GM21360 (cell line): ENCODE data around the gene FGGY.
"Not testable (repeated sequence)": the region's sequence is repeated elsewhere in the genome, so short reads cannot be mapped to it uniquely, and the experiment has no call there.

Experiments used
- ATAC-seq: cut with Tn5 transposase; IDR thresholded peaks from one replicate; pipeline ENCODE4 v1.9.1; 2021; ENCODE audit warnings: mild to moderate bottlenecking, moderate library complexity; ENCODE audit not compliant: unreplicated experiment

Gene FGGY

DNA sequence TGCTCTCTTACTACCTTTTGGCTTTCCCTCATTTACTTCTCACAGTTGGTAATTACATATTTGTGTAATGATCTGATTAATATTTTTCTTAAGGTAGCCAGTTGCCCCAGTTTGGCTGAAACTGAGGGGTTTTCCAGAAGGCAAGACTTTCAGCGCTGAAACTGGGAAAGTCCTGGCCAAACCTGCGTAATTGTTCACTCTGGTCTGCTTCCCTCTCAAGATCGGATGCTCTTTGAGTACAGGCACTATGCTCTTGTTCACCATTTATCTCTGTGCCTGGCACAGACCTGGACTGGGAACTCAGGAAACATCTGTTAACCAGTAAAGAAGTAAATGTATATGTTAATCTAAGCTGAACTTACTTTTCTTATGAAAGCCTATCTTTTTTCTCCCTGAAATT is 308.3 kb downstream of the FGGY start:
- no peak for ATAC-seq

DNA sequence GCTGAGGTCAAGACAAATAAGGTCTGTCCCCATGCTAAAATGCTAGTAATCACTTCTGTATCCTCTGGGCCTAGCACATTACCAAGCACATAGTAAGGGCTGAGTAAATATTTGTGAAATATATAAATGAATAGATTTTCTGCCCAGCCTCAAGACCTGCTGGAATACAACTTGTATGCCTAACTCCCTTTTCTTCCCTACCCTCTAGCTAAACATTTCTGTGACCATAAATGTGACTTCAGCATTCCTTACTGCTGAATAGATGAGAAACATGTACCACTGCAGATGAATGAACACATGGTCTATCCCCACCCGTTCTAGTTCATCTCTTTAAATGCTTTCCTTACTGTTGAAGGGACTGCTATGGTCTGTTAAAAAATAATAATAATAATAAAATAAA is 308.9 kb downstream of the FGGY start:
- ATAC-seq: no peak

DNA sequence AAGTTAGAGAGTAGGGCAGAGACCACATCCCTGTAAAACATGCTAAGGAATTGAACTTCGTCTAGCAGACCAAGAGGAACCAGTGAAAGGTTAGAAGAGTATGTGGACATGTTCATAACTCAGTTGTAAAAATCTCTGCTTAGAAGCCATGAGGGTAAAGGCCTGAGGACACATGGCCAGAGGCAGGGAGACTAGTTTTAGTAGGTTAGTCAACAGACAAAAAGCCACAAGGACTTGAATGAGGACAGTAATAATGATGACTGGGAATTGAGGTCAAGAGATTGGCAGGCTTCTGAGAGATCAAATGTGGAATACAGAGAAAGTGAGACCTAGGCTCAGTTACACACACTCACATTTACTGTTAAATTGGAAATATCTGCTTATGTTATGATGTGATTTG is 312.4 kb downstream of the FGGY start:
- no peak for ATAC-seq

- ATAC-seq: not testable (repeated sequence)
These were observed 313.6 kb downstream of the FGGY start for GRCh38 chr1:59610499-59610898.

GRCh38 chr1:59617434-59617833 is 320.5 kb downstream of the FGGY start:
- ATAC-seq: no peak

DNA sequence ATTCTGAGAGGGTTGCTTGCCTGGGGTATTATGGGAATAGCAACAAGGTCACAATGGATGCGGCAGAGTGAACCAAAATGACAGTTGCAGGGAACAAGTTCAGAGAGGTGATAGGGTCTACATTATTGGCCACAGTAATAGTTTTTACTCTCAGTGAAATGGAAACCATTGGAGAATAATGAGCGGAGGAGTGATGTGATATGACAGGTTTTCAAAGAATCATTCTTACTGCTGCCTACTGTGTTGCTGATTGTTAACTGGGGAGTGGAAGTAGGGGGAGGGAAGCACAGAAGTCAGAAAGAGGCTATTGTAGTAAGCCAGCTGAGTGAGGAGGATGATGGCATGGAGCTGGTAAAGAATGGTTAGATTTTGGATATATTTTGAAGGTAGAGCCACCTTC is 322.7 kb downstream of the FGGY start:
- ATAC-seq: no peak

DNA sequence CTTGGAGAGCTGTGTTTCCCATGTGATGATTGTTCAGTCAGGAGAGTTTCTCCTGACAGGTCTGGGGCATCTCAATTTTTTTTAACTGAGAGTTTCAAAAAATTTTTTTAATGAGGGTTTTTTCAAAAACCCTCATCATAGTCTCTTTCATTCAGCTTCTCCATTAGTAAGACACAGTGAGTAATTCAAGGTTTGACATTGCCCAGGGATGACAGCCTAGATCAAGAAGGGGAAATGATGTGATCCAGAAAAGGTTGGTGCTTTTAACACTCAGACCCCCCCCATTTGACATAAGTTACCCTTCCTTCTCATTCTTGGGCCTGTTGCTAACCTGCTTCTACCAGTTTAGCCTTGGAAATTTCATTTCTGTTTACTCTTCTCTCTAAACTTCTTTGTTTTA is 328.5 kb downstream of the FGGY start:
- ATAC-seq: no peak

GRCh38 chr1:59631561-59632255 is 334.8 kb downstream of the FGGY start:
- no peak for ATAC-seq

DNA sequence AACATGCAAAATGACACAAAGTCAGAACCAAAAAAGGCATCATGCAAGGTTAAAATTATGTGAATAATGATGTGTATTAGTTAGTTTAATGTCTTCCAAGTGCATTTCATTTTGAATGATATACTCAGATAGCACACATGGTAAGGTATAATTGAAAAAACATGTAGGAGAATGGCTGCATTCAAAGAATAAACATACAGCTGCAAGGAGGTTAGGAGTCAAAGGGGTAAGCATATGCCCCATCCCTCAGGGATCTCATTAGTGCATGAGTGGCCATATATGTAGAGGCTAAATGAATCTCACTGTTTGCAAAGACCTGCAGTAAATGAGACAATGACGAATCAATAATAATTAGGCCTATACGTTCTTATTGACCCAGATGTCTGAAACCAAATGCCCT is 338.2 kb downstream of the FGGY start:
- no peak for ATAC-seq

DNA sequence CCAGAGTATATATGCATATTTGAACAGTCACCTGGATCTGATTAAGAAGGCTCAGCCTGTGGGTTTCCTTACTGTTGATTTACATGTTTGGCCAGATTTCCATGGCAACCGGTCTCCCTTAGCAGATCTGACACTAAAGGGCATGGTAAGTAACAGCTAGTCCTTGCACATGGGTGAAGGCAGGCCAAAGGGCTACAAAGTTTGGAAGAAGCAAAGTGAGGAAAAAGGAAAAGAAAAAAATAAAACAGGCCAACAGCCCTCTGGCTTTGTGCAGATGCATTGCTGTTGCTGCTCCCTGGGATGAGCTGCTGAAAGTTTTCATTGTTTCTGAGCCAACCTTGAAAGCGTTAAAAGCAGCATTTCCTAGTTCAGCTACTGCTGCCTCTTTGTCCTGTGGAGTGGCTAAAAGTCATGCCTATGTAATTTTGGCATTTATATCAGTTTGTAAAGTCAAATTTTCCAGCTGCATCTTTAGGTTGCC is 341.4 kb downstream of the FGGY start:
- ATAC-seq: no peak

GRCh38 chr1:59639266-59639665 is 342.4 kb downstream of the FGGY start:
- ATAC-seq: no peak

DNA sequence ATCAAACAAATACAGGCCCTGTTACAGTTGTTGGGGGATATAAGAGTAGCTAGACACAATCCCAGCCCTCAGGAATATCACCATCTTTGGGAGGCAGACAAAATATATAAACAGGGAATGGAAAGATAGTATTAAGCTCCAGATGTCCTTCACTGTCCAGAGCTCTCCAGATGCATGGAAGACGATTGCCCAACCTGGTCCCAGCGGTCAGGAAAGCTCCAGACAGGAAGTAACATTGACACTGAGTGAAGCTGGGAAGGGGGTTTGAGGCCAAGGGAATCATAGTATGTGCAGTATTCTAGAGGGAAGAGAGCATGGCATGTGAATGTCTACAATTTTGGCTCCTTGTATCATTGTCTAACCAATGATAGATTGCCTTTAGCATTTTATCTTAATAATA is 344.0 kb downstream of the FGGY start:
- ATAC-seq: no peak

- ATAC-seq: no peak
These were observed 344.9 kb downstream of the FGGY start for GRCh38 chr1:59641836-59642235.

GRCh38 chr1:59643526-59643925 is 346.6 kb downstream of the FGGY start:
- no peak for ATAC-seq

DNA sequence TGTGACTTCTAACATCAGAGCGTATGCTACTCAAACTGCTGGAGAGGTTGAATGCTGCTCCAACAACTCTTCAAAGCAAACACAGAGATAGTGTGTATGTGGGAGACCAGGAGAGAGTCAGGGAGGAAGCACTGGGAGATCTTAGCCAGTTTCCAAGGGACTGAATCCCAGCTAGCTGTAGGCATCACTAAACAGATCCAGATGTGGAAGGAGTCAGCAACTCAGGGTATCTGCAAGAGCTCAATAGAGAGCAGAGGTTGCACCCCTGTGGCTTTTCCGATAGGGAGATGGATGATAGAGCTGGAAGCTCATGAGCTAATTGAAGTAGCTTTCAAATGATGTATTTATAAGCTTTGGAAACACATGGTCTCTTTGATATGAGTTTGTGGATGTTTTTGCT is 349.0 kb downstream of the FGGY start:
- ATAC-seq: no peak

- ATAC-seq: not testable (repeated sequence)
These were observed 356.5 kb downstream of the FGGY start for GRCh38 chr1:59653142-59653958.

GRCh38 chr1:59653968-59654367 is 357.1 kb downstream of the FGGY start:
- ATAC-seq: no peak

DNA sequence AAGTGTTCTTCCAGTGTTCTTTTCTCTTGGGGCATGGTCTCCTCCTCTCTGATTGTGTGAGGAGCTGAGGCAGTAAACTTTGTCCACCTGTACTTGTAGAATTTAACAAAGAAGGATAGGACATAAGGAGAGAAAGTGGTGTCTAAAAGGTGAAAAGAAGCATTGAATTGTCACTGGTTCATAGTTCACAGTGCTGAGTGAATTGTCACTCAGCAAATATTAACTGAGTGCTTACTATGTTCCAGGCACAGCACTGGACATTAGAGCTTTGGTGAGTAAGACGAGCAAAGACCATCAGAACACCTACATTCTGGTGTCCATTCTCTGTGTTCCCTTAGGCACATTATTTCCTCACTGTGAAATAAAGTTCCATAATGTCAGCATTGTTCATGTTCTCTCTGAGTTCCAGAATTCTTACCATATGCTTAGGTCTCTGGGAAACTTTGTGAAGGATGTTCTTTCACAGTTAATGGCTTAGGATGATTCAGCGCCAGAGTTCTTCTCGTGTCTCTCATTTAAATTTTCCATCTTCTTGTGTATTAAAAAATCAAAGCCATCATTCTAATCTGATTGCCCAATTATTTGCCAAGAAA is 361.1 kb downstream of the FGGY start:
- ATAC-seq: no peak

- no peak for ATAC-seq
These were observed 367.3 kb downstream of the FGGY start for GRCh38 chr1:59664166-59664565.

DNA sequence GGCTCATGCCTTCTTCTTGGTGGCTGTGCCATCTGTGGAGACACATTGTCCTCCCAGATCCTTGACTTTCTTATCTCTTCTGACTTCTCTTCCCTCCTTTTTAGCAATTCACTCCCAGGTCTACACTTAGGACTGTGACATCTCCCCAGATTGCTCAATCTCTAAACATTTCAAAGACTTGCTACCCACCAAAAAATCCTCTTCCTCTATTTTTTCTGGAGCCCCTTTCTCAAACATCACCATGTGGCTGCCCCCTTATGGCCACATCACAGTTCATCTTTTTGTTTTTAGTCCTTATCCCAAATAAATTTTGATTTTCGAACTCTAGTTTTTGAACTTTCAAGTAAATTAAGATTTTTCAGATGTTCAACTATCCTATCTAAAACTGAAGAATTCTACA is 369.2 kb downstream of the FGGY start:
- ATAC-seq: no peak

- ATAC-seq: no peak
These were observed 370.1 kb downstream of the FGGY start for GRCh38 chr1:59667020-59667419.

DNA sequence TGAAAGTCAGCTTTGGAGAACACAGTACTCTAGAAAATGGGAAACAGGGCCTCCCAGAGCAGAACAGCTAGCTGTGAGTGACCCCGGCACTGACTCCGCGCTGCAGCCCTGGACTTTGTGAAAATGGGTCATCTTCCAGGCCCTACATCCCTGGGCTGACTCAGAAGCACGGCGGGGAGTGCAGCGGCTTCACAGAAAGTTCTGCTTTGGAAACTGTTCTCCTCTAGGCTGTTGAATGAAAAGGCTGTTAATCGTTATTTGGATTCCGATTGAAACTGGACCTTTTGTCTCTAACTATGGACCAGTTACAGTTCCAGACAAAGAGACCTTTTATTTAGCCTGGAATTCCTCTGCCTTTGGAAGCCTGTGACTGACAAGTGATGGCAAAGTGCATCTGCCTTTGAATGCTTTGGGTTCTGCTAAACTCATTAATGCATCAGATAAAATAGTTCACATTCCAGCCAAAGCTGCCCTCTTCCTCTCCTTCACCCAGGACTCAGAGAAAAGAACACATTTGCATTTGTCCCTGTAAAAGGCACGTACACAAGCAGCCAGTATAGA is 372.9 kb downstream of the FGGY start:
- ATAC-seq: no peak
